ENCODE results near the gene SEMA4D. TPM values are rescaled to one million over a fixed set of nuclear protein-coding genes. Genes with fewer than 3 reads are reported as not detected.

SEMA4D gene
- total RNA-seq, 1 donor from 2014 or later, result 13.5 TPM

GRCh38 chr9:89533411-89534095, 35.6 kb upstream of the SEMA4D start:
- intact Hi-C loops (cut with DNase I), result no loop called here
- H3K36me3 ChIP-seq, result no peaks in the 10 kb centered on the region
- no peak for DNase-seq (ENCODE audit: low spot score in 2 of 2)
- TF ChIP-seq CTCF (IDR thresholded peaks at IDR 0.05), result no peak
- H3K4me3 ChIP-seq, result no peak overlapping the region
- no peaks in the 10 kb centered on the region for H3K4me1 ChIP-seq
- H3K9me3 ChIP-seq, result no peaks in the 10 kb centered on the region
- no peaks in the 10 kb centered on the region for H3K27me3 ChIP-seq
- no peak overlapping the region for H3K27ac ChIP-seq

GRCh38 chr9:89532944-89533343, 35.0 kb upstream of the SEMA4D start:
- Histone ChIP-seq H3K4me1 (no peaks in the 10 kb centered on the region), H3K27ac (no peak overlapping the region), H3K4me3 (no peak overlapping the region), H3K36me3 (no peaks in the 10 kb centered on the region), H3K9me3 (no peaks in the 10 kb centered on the region), H3K27me3 (no peaks in the 10 kb centered on the region)
- DNase-seq (ENCODE audit: low spot score in 2 of 2), result no peak
- no peak for TF ChIP-seq CTCF (IDR thresholded peaks at IDR 0.05)
- intact Hi-C loops (cut with DNase I), result no loop called here

- intact Hi-C loops (cut with DNase I), result no loop called here
- no peak for DNase-seq (ENCODE audit: low spot score in 2 of 2)
- TF ChIP-seq CTCF (IDR thresholded peaks at IDR 0.05), result no peak
- no peaks in the 10 kb centered on the region for H3K36me3 ChIP-seq
- H3K27me3 ChIP-seq, result no peaks in the 10 kb centered on the region
- H3K4me1 ChIP-seq, result no peaks in the 10 kb centered on the region
- H3K27ac ChIP-seq, result no peak overlapping the region
- no peak overlapping the region for H3K4me3 ChIP-seq
- no peaks in the 10 kb centered on the region for H3K9me3 ChIP-seq
These were observed 34.6 kb upstream of the SEMA4D start for GRCh38 chr9:89532478-89532877.

- Histone ChIP-seq H3K9me3 (no peaks in the 10 kb centered on the region), H3K27ac (no peak overlapping the region), H3K36me3 (no peaks in the 10 kb centered on the region), H3K4me3 (no peak overlapping the region), H3K27me3 (no peaks in the 10 kb centered on the region), H3K4me1 (no peaks in the 10 kb centered on the region)
- intact Hi-C loops (cut with DNase I), result no loop called here
- no peak for TF ChIP-seq CTCF (IDR thresholded peaks at IDR 0.05)
- DNase-seq (ENCODE audit: low spot score in 2 of 2), result no peak
These were observed 33.9 kb upstream of the SEMA4D start for GRCh38 chr9:89531766-89532165.

GRCh38 chr9:89530726-89531125, 32.8 kb upstream of the SEMA4D start:
- Histone ChIP-seq H3K27ac (no peak overlapping the region), H3K4me3 (no peak overlapping the region), H3K36me3 (no peaks in the 10 kb centered on the region), H3K9me3 (no peaks in the 10 kb centered on the region), H3K27me3 (no peaks in the 10 kb centered on the region), H3K4me1 (no peaks in the 10 kb centered on the region)
- intact Hi-C loops (cut with DNase I), result no loop called here
- no peak for DNase-seq (ENCODE audit: low spot score in 2 of 2)
- TF ChIP-seq CTCF (IDR thresholded peaks at IDR 0.05), result no peak

Data from ascending aorta (tissue), 2 donors.